GM12873 (cell line): Measurements from ENCODE around the gene CEACAM7.

Experiments used
- CTCF ChIP-seq: IDR thresholded peaks from 2 replicates; pipeline ENCODE4 v1.5.1; 2012; ENCODE audit warnings: low read depth, mild to moderate bottlenecking, moderate library complexity, low read length, control low read depth; ENCODE audit not compliant: insufficient read depth; ENCODE audit errors: missing control alignments

The CEACAM7 gene

GRCh38 chr19:41706741-41707501 is 18.9 kb upstream of the CEACAM7 start:
- peak; percentile 83 for TF ChIP-seq CTCF

GRCh38 chr19:41705393-41706174 is 17.5 kb upstream of the CEACAM7 start:
- TF ChIP-seq CTCF, result no peak

- TF ChIP-seq CTCF, result no peak
These were observed 15.7 kb upstream of the CEACAM7 start for GRCh38 chr19:41703602-41704293.

GRCh38 chr19:41702171-41702651 is 14.1 kb upstream of the CEACAM7 start:
- no peak for TF ChIP-seq CTCF

- TF ChIP-seq CTCF, result peak; percentile 71
These were observed 13.5 kb upstream of the CEACAM7 start for GRCh38 chr19:41701401-41702075.

- TF ChIP-seq CTCF, result no peak
These were observed 12.5 kb upstream of the CEACAM7 start for GRCh38 chr19:41700381-41701195.
